ENCODE measurements around the gene TBCD. TPM values are rescaled to one million over a fixed set of nuclear protein-coding genes. Genes with fewer than 3 reads are reported as not detected.
A peak's percentile ranks its signal among the peaks of the same experiment; 100 is the strongest.

Gene TBCD
- total RNA-seq, 2 experiments from 2014 or later: 77.8 to 85.8 TPM

- H3K4me3 Mint-ChIP-seq: no peak overlapping the region
- intact Hi-C loops (cut with micrococcal nuclease): no loop called here
- no peak for DNase-seq
- H3K27me3 Mint-ChIP-seq: no peaks in the 10 kb centered on the region
- TF ChIP-seq CTCF (IDR thresholded peaks at IDR 0.05): no peak
- CTCF ChIA-PET: interaction anchor here (1.1 to 2.4 kb wide), 2 partner anchors 12 to 62 kb away, joined by 4 to 8 read pairs; no protein-coding TSS in a partner anchor
- POLR2A ChIA-PET: interaction anchor here (0.6 to 1.8 kb wide), 5 partner anchors 7 to 53 kb away, joined by 3 to 5 read pairs (median 4); no protein-coding TSS in a partner anchor
- H3K27ac Mint-ChIP-seq: peak overlapping the region; percentile 53
- ATAC-seq: no peak
- peaks cover 12% of the 10 kb centered on the region for H3K4me1 Mint-ChIP-seq (ENCODE audit: low read depth)
- H3K9me3 Mint-ChIP-seq: no peaks in the 10 kb centered on the region
- H3K36me3 Mint-ChIP-seq (ENCODE audit: low read depth): no peaks in the 10 kb centered on the region
Measured at GRCh38 chr17:82843904-82844680, 92.2 kb downstream of the TBCD start.

GRCh38 chr17:82844796-82845162 is 92.9 kb downstream of the TBCD start:
- intact Hi-C loops (cut with micrococcal nuclease): no loop called here
- Mint-ChIP-seq H3K4me3 (no peak overlapping the region), H3K4me1 (ENCODE audit: low read depth) (peaks cover 15% of the 10 kb centered on the region), H3K9me3 (no peaks in the 10 kb centered on the region), H3K27ac (no peak overlapping the region), H3K36me3 (ENCODE audit: low read depth) (peaks cover 2% of the 10 kb centered on the region), H3K27me3 (no peaks in the 10 kb centered on the region)
- ChIA-PET CTCF (interaction anchor here (1.1 to 2.4 kb wide), 2 partner anchors 11 to 63 kb away, joined by 4 to 8 read pairs; no protein-coding TSS in a partner anchor), POLR2A (interaction anchor here (0.9 to 1.3 kb wide), 2 partner anchors 8 to 19 kb away, joined by 3 to 5 read pairs; no protein-coding TSS in a partner anchor)
- DNase-seq (no peak), ATAC-seq (no peak)
- TF ChIP-seq CTCF (IDR thresholded peaks at IDR 0.05): no peak

GRCh38 chr17:82845163-82845807 is 93.4 kb downstream of the TBCD start:
- Mint-ChIP-seq H3K27ac (no peak overlapping the region), H3K27me3 (no peaks in the 10 kb centered on the region), H3K9me3 (no peaks in the 10 kb centered on the region), H3K4me3 (no peak overlapping the region), H3K36me3 (ENCODE audit: low read depth) (peaks cover 2% of the 10 kb centered on the region), H3K4me1 (ENCODE audit: low read depth) (peaks cover 15% of the 10 kb centered on the region)
- CTCF ChIA-PET: no interaction called here
- no peak for DNase-seq
- no peak for TF ChIP-seq CTCF (IDR thresholded peaks at IDR 0.05)
- POLR2A ChIA-PET: interaction anchor here (0.9 to 1.3 kb wide), 2 partner anchors 9 to 18 kb away, joined by 3 to 5 read pairs; no protein-coding TSS in a partner anchor
- ATAC-seq: no peak
- intact Hi-C loops (cut with micrococcal nuclease): no loop called here

GRCh38 chr17:82846061-82846691 is 94.3 kb downstream of the TBCD start:
- H3K4me3 Mint-ChIP-seq: no peak overlapping the region
- intact Hi-C loops (cut with micrococcal nuclease): no loop called here
- POLR2A ChIA-PET: no interaction called here

More at GRCh38 chr17:82846061-82846691, 94.3 kb downstream of the TBCD start:
- Mint-ChIP-seq H3K27me3 (no peaks in the 10 kb centered on the region), H3K9me3 (no peaks in the 10 kb centered on the region), H3K4me1 (ENCODE audit: low read depth) (peaks cover 15% of the 10 kb centered on the region), H3K36me3 (ENCODE audit: low read depth) (peaks cover 4% of the 10 kb centered on the region), H3K27ac (no peak overlapping the region)
- CTCF ChIA-PET: no interaction called here
- no peak for DNase-seq
- no peak for TF ChIP-seq CTCF (IDR thresholded peaks at IDR 0.05)
- no peak for ATAC-seq

Data from activated CD8-positive, alpha-beta T cell treated with anti-CD3 and anti-CD28 coated beads for 36 hours (primary cell).